C4-2B (cell line): Measurements from ENCODE around the gene SSR2.

Experiments
- ZFX ChIP-seq: fragments of 450-650 bp; IDR thresholded peaks from 2 replicates; pipeline ENCODE4 v1.6.1; 2017
- TF ChIP-seq, protein P1 (sequence below): fragments of 450-650 bp; conservative IDR thresholded peaks from 2 replicates; pipeline ENCODE4 v1.5.1; 2017; ENCODE audit warnings: mild to moderate bottlenecking

GRCh38 chr1:155976062-155976912 is 44.5 kb downstream of the SSR2 start:
- TF ChIP-seq, protein P1, sequence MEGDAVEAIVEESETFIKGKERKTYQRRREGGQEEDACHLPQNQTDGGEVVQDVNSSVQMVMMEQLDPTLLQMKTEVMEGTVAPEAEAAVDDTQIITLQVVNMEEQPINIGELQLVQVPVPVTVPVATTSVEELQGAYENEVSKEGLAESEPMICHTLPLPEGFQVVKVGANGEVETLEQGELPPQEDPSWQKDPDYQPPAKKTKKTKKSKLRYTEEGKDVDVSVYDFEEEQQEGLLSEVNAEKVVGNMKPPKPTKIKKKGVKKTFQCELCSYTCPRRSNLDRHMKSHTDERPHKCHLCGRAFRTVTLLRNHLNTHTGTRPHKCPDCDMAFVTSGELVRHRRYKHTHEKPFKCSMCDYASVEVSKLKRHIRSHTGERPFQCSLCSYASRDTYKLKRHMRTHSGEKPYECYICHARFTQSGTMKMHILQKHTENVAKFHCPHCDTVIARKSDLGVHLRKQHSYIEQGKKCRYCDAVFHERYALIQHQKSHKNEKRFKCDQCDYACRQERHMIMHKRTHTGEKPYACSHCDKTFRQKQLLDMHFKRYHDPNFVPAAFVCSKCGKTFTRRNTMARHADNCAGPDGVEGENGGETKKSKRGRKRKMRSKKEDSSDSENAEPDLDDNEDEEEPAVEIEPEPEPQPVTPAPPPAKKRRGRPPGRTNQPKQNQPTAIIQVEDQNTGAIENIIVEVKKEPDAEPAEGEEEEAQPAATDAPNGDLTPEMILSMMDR, result no peak
- no peak for TF ChIP-seq ZFX
